PC-9 (cell line): ENCODE measurements around the gene MDP1. TPM values are rescaled to one million over a fixed set of nuclear protein-coding genes. Genes with fewer than 3 reads are reported as not detected.

Experiments used
- BruUV-seq: library from RNA; stranded (reverse); fragments of 400-500 nt; replicated peaks from 2 replicates; lab custom pipeline; 2021; lab: Mats Ljungman, UMichigan
- CTCF ChIA-PET: fragments of 300-600 bp; sonication (Branson Sonifier 250); formaldehyde crosslinking; loops from one replicate; lab custom pipeline; 2022; ENCODE audit warnings: antibody characterized with exemption; lab: Charles Lee
- POLR2A ChIA-PET: fragments of 300-600 bp; sonication (Branson Sonifier 250); formaldehyde crosslinking; loops from one replicate; lab custom pipeline; 2022; ENCODE audit warnings: antibody characterized with exemption; ENCODE audit not compliant: unreplicated experiment; lab: Charles Lee
- DNase-seq, 2 experiments: peaks; one replicate each; pipeline versions ENCODE4 v3.0.0 to v3.0.0-alpha.2; 2015 to 2022; ENCODE audit warnings: mixed read lengths in 1 of 2
- H2AFZ ChIP-seq: fragments of 200-600 bp; sonication (generic); 2 replicates; pipeline ENCODE4 v1.8.1; 2017; ENCODE audit warnings: antibody characterized with exemption
- H3F3A ChIP-seq: fragments of 200-600 bp; sonication (generic); 2 replicates; pipeline ENCODE4 v1.8.1; 2017; ENCODE audit warnings: antibody characterized with exemption, mild to moderate bottlenecking, low read depth; ENCODE audit not compliant: insufficient read depth
- H3K27ac ChIP-seq: fragments of 200-600 bp; sonication (generic); 2 replicates; pipeline ENCODE4 v1.6.1; 2016; ENCODE audit warnings: mixed run types
- H3K27me3 ChIP-seq: fragments of 200-600 bp; sonication (generic); 2 replicates; pipeline ENCODE4 v1.6.1; 2016; ENCODE audit warnings: low read depth, mixed run types; ENCODE audit not compliant: insufficient read depth
- H3K36me3 ChIP-seq: fragments of 200-600 bp; sonication (generic); 2 replicates; pipeline ENCODE4 v1.6.1; 2016; ENCODE audit warnings: low read depth, mixed run types
- H3K4me1 ChIP-seq: fragments of 200-600 bp; sonication (generic); replicated peaks from 2 replicates; pipeline ENCODE4 v1.6.1; 2016; ENCODE audit warnings: mixed run types; ENCODE audit not compliant: insufficient read depth
- H3K4me2 ChIP-seq: fragments of 200-600 bp; sonication (generic); 2 replicates; pipeline ENCODE4 v1.6.1; 2017; ENCODE audit warnings: mixed run types
- H3K4me3 ChIP-seq: fragments of 200-600 bp; sonication (generic); 2 replicates; pipeline ENCODE4 v1.6.1; 2016; ENCODE audit warnings: mixed run types
- H3K79me2 ChIP-seq: fragments of 200-600 bp; sonication (generic); 2 replicates; pipeline ENCODE4 v1.6.1; 2017; ENCODE audit warnings: low read depth, mixed run types
- H3K9me2 ChIP-seq: fragments of 200-600 bp; sonication (generic); 2 replicates; pipeline ENCODE4 v1.8.1; 2017; ENCODE audit warnings: mild to moderate bottlenecking; ENCODE audit not compliant: insufficient read depth
- H3K9me3 ChIP-seq: fragments of 200-600 bp; sonication (generic); 2 replicates; pipeline ENCODE4 v1.8.1; 2016; ENCODE audit warnings: low read depth; ENCODE audit not compliant: insufficient read depth
- H4K20me1 ChIP-seq: fragments of 200-600 bp; sonication (generic); 2 replicates; pipeline ENCODE4 v1.8.1; 2017; ENCODE audit not compliant: insufficient read depth
- CTCF ChIP-seq: fragments of 200-600 bp; sonication (generic); conservative IDR thresholded peaks from 2 replicates; pipeline ENCODE4 v1.6.1; 2017; ENCODE audit warnings: mixed run types, antibody characterized with exemption, mild to moderate bottlenecking, moderate library complexity
- EZH2 ChIP-seq: fragments of 200-600 bp; sonication (generic); IDR thresholded peaks from 2 replicates; pipeline ENCODE4 v1.8.0; 2017; ENCODE audit warnings: antibody characterized with exemption, low read depth
- intact Hi-C: fragments of 100-400 bp; cut with micrococcal nuclease; formaldehyde crosslinking; loops from one replicate; pipeline ENCODE4 v1.10.0; 2022; ENCODE audit not compliant: unreplicated experiment
- total RNA-seq: library from RNA; stranded (reverse); gene quantifications from 2 replicates; pipeline ENCODE4 v1.2.3, GENCODE V29; 2021

MDP1 gene
- total RNA-seq, 1 experiment from 2014 or later: 8.7 TPM

DNA sequence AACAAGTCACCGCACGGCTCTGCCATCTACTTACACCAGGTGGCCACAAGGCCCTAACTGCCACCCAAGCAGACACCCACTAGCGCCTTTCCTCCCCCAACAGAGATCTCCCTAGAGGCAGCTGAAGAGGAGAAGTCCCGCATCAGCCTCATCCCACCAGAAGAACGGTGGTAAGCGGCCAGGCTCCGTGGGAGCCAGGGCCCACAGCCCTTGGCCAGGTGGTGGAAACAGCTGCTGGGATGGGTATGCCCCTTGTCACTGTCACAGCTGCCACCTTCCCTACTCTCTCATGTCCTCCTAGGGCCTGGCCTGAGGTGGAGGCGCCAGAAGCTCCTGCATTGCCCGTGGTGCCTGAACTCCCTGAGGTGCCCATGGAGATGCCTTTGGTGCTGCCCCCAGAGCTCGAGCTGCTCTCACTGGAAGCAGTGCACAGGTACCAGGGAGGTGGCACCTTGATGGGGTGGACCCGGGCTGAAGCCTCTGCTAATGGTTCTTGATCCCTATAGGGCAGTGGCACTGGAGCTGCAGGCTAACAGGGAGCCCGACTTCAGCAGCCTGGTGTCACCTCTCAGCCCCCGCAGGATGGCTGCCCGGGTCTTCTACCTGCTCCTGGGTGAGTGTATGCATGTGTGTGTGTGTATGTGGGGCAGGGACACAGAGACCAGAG lies 36.4 kb downstream of the MDP1 start:
- no TSS peak for BruUV-seq
- H3K36me3 ChIP-seq: no peaks in the 10 kb centered on the region
- no peak for TF ChIP-seq EZH2
- no peak overlapping the region for H3K4me3 ChIP-seq
- H3K4me1 ChIP-seq: no peaks in the 10 kb centered on the region
- H3K9me3 ChIP-seq: no peaks in the 10 kb centered on the region
- ChIA-PET POLR2A (no interaction called here), CTCF (no interaction called here)
- DNase-seq: no peak
- no peak overlapping the region for H2AFZ ChIP-seq
- H3F3A ChIP-seq: no peaks in the 10 kb centered on the region; the same call in 1 of the 2 replicates
- intact Hi-C loops: no loop called here
- H3K27ac ChIP-seq: no peak overlapping the region
- H3K79me2 ChIP-seq: no peaks in the 10 kb centered on the region
- H3K27me3 ChIP-seq: no peaks in the 10 kb centered on the region
- H4K20me1 ChIP-seq: no peaks in the 10 kb centered on the region; the same call in 1 of the 2 replicates
- H3K4me2 ChIP-seq: no peak overlapping the region
- H3K9me2 ChIP-seq: no peaks in the 10 kb centered on the region

GRCh38 chr14:24178399-24179178 lies 37.3 kb downstream of the MDP1 start:
- CTCF ChIA-PET: no interaction called here
- no peak overlapping the region for H3K27ac ChIP-seq

GRCh38 chr14:24177891-24178290 lies 38.0 kb downstream of the MDP1 start:
- Histone ChIP-seq H3K27me3 (no peaks in the 10 kb centered on the region), H3K4me1 (no peaks in the 10 kb centered on the region), H3K9me3 (no peaks in the 10 kb centered on the region), H3K4me2 (no peak overlapping the region), H3K79me2 (no peaks in the 10 kb centered on the region), H3K27ac (no peak overlapping the region), H3K9me2 (no peaks in the 10 kb centered on the region), H2AFZ (no peak overlapping the region), H3F3A (no peaks in the 10 kb centered on the region; the same call in 1 of the 2 replicates), H4K20me1 (no peaks in the 10 kb centered on the region; the same call in 1 of the 2 replicates), H3K36me3 (no peaks in the 10 kb centered on the region), H3K4me3 (no peak overlapping the region)
- no peak for TF ChIP-seq EZH2
- DNase-seq: no peak
- BruUV-seq: no TSS peak
- intact Hi-C loops: no loop called here
- ChIA-PET POLR2A (no interaction called here), CTCF (no interaction called here)

More at GRCh38 chr14:24178399-24179178, 37.3 kb downstream of the MDP1 start:
- Histone ChIP-seq H3F3A (no peaks in the 10 kb centered on the region; the same call in 1 of the 2 replicates), H3K36me3 (no peaks in the 10 kb centered on the region), H2AFZ (no peak overlapping the region), H3K4me2 (no peak overlapping the region), H3K9me2 (no peaks in the 10 kb centered on the region), H3K9me3 (no peaks in the 10 kb centered on the region), H3K4me1 (no peaks in the 10 kb centered on the region), H3K4me3 (no peak overlapping the region), H4K20me1 (no peaks in the 10 kb centered on the region; the same call in 1 of the 2 replicates), H3K27me3 (no peaks in the 10 kb centered on the region), H3K79me2 (no peaks in the 10 kb centered on the region)
- intact Hi-C loops: no loop called here
- TF ChIP-seq CTCF (no peak), EZH2 (no peak)
- no TSS peak for BruUV-seq
- POLR2A ChIA-PET: no interaction called here
- no peak for DNase-seq
